Sigmoid colon (tissue), 4 donors: ENCODE results near the gene DUOX2.

Experiments
- EP300 ChIP-seq, 4 donors: sonication (generic); formaldehyde crosslinking; IDR thresholded peaks; one replicate each; pipeline ENCODE4 v1.6.1; 2017; ENCODE audit warnings: antibody characterized with exemption in 4 of 4
- POLR2AphosphoS5 ChIP-seq, 4 donors: sonication (generic); formaldehyde crosslinking; IDR thresholded peaks; one replicate each; pipeline ENCODE4 v1.6.1; 2017; ENCODE audit warnings: antibody characterized with exemption in 4 of 4

GRCh38 chr15:45131510-45131909 lies 17.5 kb upstream of the DUOX2 start:
- no peak for TF ChIP-seq POLR2AphosphoS5 (IDR thresholded peaks at IDR 0.05)
- TF ChIP-seq EP300 (IDR thresholded peaks at IDR 0.05): no peak
